Thyroid gland (tissue), 4 donors: ENCODE measurements around the gene RHOA. TPM values are rescaled to one million over a fixed set of nuclear protein-coding genes. Genes with fewer than 3 reads are reported as not detected.
"Not testable (repeated sequence)": the region's sequence is repeated elsewhere in the genome, so short reads cannot be mapped to it uniquely, and the experiment has no call there.

Experiments
- DNase-seq, 2 donors: peaks; one replicate each; pipeline ENCODE4 v3.0.0-alpha.2; 2019
- H3K27ac ChIP-seq, 3 donors: fragments of 200-600 bp; sonication (generic); 1 replicate in 2 of 3; 2 replicates in 1 of 3; pipeline ENCODE4 v1.5.1; 2016 to 2019; ENCODE audit warnings: mild to moderate bottlenecking in 1 of 3, moderate library complexity in 1 of 3
- H3K27me3 ChIP-seq: fragments of 200-600 bp; sonication (generic); one replicate; pipeline ENCODE4 v1.5.1; 2019
- H3K36me3 ChIP-seq, 2 donors: fragments of 200-600 bp; sonication (generic); one replicate each; pipeline ENCODE4 v1.5.1; 2016 to 2019
- H3K4me1 ChIP-seq, 2 donors: fragments of 200-600 bp; sonication (generic); one replicate each; pipeline ENCODE4 v1.5.1; 2017 to 2019
- H3K4me3 ChIP-seq, 3 donors: fragments of 200-600 bp; sonication (generic); replicated peaks in 1 of 3; 1 replicate in 2 of 3; 2 replicates in 1 of 3; pipeline ENCODE4 v1.5.1; 2016; ENCODE audit warnings: mild to moderate bottlenecking in 1 of 3
- H3K9me3 ChIP-seq: fragments of 200-600 bp; sonication (generic); one replicate; pipeline ENCODE4 v1.5.1; 2017
- POLR2A ChIP-seq, 2 donors: fragments of 450-650 bp; IDR thresholded peaks; one replicate each; pipeline ENCODE4 v1.6.1; 2017; ENCODE audit warnings: antibody characterized with exemption in 2 of 2, mild to moderate bottlenecking in 2 of 2, moderate library complexity in 1 of 2
- WGBS, 2 donors: methylation state at CpG; one replicate each; pipeline ENCODE4 v1.1.5; 2017; 5-methylcytosine and 5-hydroxymethylcytosine counted together
- intact Hi-C: fragments of 100-400 bp; cut with DNase I; formaldehyde crosslinking; loops from one replicate; pipeline ENCODE4 v1.15.1; 2023
- total RNA-seq, 4 donors: library from RNA; depleted of rRNA; stranded (reverse); fragments of >200 nt; gene quantifications; one replicate each; pipeline ENCODE4 v1.2.3, GENCODE V29; 2016
- TF ChIP-seq, protein P1 (sequence below), 6 experiments: fragments of 200-600 bp in 3 of 6; fragments of 450-650 bp in 3 of 6; sonication (generic) in 3 of 6; IDR thresholded peaks; one replicate each; pipeline ENCODE4 v1.5.1; 2016 to 2019; ENCODE audit warnings: antibody characterized with exemption in 6 of 6, mild to moderate bottlenecking in 2 of 6, inconsistent platforms in 1 of 6, moderate library complexity in 1 of 6

Gene RHOA
- total RNA-seq, 4 donors from 2014 or later = 437 to 789 (median 587) TPM

DNA sequence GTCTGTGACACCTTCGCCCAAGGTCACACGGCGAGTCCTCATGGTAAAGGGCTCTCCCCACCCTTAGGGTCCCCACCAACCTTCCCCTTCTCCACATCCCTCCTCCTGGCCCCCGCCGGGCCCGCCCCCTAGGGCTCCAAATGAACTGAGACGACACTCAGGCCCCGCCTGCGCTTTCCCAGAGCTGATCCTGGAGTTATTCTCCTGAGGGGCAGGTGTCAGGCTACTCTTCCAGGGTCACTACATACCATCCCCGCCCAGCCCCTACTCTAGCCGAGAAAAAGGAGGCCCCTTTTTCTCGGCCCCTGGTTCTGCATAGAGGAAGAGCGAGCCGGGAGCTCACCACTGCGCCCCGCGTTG lies 72.2 kb downstream of the RHOA start:
- DNase-seq = peak in 1 of 2 donors; percentile 25
- Histone ChIP-seq H3K9me3 (no peaks in the 10 kb centered on the region), H3K27ac (peak overlapping the region; percentile 85 to 98 (median 94)), H3K27me3 (no peaks in the 10 kb centered on the region), H3K4me3 (peak overlapping the region; percentile 60 to 90 (median 86)), H3K4me1 (peaks cover 11 to 25% of the 10 kb centered on the region in 2 donors), H3K36me3 (peaks cover 8 to 17% of the 10 kb centered on the region in 2 donors)
- TF ChIP-seq, protein P1, sequence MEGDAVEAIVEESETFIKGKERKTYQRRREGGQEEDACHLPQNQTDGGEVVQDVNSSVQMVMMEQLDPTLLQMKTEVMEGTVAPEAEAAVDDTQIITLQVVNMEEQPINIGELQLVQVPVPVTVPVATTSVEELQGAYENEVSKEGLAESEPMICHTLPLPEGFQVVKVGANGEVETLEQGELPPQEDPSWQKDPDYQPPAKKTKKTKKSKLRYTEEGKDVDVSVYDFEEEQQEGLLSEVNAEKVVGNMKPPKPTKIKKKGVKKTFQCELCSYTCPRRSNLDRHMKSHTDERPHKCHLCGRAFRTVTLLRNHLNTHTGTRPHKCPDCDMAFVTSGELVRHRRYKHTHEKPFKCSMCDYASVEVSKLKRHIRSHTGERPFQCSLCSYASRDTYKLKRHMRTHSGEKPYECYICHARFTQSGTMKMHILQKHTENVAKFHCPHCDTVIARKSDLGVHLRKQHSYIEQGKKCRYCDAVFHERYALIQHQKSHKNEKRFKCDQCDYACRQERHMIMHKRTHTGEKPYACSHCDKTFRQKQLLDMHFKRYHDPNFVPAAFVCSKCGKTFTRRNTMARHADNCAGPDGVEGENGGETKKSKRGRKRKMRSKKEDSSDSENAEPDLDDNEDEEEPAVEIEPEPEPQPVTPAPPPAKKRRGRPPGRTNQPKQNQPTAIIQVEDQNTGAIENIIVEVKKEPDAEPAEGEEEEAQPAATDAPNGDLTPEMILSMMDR (IDR thresholded peaks at IDR 0.05) = no peak
- TF ChIP-seq POLR2A (IDR thresholded peaks at IDR 0.05) = no peak
- intact Hi-C loops = loop anchor here (10.0 kb wide), 1 partner anchor 165 kb away; the partner anchor contains the start of gene KLHDC8B
- WGBS, 2 donors = 0 to 4% methylated on average over 6 to 9 of the region's 17 CpGs

DNA sequence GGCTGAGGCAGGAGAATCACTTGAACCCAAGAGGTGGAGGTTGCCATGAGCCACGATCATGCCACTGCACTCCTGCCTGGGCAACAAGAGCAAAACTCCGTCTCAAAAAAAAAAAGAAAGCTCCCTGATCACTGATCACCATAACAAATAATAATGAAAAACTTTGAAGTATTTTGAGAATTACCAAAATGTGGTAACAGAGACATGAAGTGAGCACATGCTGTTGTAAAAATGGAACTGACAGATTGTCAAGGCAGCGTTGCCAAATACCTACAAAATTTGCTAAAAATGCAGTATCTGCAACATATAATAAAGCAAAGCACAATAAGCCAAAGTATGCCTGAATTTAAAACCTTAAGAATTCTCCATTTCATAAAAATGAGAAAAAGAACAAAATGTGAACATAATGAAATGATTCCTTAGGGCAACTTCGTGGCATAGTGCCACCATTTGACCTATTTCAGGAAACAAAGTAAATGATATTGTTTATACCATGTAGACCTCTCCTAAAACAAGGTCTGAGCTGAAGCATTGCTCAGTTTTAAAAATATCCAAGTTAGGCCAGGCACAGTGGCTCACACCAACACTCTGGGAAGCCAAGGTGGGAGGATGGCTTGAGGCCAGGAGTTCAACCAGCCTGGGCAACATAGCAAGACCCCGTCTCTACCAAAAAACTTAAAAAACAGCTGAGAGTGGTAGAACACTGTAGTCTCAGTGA lies 77.7 kb downstream of the RHOA start:
- no peak for DNase-seq
- peaks cover 30 to 40% of the 10 kb centered on the region in 2 donors for H3K36me3 ChIP-seq
- intact Hi-C loops = loop anchor here (10.0 kb wide), 1 partner anchor 159 kb away; the partner anchor contains the start of gene KLHDC8B
- no peak for TF ChIP-seq POLR2A (IDR thresholded peaks at IDR 0.05)
- TF ChIP-seq, protein P1 (IDR thresholded peaks at IDR 0.05) = no peak
- H3K27me3 ChIP-seq = no peaks in the 10 kb centered on the region
- 91 to 92% methylated on average over 5 of the region's 5 CpGs for WGBS, 2 donors
- H3K4me1 ChIP-seq = peaks cover 0 to 9% of the 10 kb centered on the region in 2 donors
- no peak overlapping the region for H3K27ac ChIP-seq
- H3K9me3 ChIP-seq = no peaks in the 10 kb centered on the region
- H3K4me3 ChIP-seq = no peak overlapping the region

DNA sequence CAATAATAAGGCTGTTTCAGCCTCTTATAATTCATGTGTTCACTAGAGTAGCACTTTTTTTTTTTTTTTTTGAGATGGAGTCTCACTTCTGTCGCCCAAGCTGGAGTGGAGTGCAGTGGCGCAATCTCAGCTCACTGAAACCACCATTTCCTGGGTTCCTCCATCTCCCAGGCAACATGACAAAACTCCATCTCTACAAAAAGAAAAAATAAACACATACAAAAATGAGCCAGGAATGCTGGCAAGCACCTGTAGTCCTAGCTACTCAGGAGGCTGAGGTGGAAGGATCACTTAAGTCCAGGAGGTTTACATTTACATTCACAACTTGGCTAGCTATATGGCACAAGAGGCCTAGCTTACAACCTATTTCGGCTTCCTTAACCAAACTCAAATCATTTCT lies 78.7 kb downstream of the RHOA start:
- Histone ChIP-seq H3K27me3 (no peaks in the 10 kb centered on the region), H3K27ac (no peak overlapping the region), H3K4me1 (no peaks in the 10 kb centered on the region), H3K36me3 (peaks cover 39 to 50% of the 10 kb centered on the region in 2 donors), H3K4me3 (no peak overlapping the region), H3K9me3 (no peaks in the 10 kb centered on the region)
- no peak for TF ChIP-seq POLR2A (IDR thresholded peaks at IDR 0.05)
- TF ChIP-seq, protein P1 (IDR thresholded peaks at IDR 0.05) = no peak
- DNase-seq = no peak
- WGBS, 2 donors = 87 to 95% methylated on average over 3 of the region's 3 CpGs
- intact Hi-C loops = loop anchor here (10.0 kb wide), 1 partner anchor 158 kb away; the partner anchor contains the start of gene KLHDC8B

DNA sequence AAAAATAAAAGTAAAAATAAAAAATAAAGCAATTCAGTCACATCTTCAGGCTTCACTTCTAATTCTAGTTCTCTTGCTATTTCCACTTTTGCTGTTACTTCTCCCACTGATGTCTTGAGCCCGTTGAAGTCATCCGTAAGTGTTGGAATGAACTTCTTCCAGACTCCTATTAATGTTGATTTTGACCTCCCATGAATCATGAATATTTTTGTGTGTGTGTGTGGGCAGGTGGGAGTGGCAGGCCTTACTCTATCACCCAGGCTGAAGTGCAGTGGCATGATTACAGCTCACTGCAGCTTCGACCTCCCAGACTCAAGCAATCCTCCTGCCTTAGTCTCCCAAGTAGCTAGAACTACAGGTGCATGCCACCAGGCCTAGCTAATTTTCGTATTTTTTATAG lies 82.6 kb downstream of the RHOA start:
- 95 to 97% methylated on average over 4 of the region's 4 CpGs for WGBS, 2 donors
- TF ChIP-seq, protein P1 (IDR thresholded peaks at IDR 0.05) = no peak
- no peak for TF ChIP-seq POLR2A (IDR thresholded peaks at IDR 0.05)
- Histone ChIP-seq H3K27me3 (no peaks in the 10 kb centered on the region), H3K4me1 (no peaks in the 10 kb centered on the region), H3K9me3 (no peaks in the 10 kb centered on the region), H3K4me3 (no peak overlapping the region), H3K36me3 (peaks cover 62 to 64% of the 10 kb centered on the region in 2 donors), H3K27ac (no peak overlapping the region)
- no peak for DNase-seq
- intact Hi-C loops = no loop called here

DNA sequence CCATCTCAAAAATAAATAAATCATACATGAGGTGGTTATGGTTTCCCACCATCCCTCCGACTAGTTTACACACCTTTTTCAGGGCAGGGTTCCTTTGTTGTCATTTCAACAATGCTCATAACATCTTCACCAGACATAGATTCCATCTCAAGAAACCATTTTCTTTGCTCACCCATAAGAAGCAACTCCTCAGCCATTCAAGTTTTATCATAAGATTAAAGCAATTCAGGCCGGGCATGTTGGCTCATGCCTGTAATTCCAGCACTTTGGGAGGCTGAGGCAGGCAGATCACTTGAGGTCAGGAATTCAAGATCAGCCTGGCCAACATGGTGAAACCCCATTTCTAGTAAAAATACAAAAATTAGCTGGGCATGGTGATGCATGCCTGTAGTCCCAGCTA lies 83.4 kb downstream of the RHOA start:
- H3K36me3 ChIP-seq = peaks cover 63 to 69% of the 10 kb centered on the region in 2 donors
- H3K27me3 ChIP-seq, H3K4me1 ChIP-seq, H3K27ac ChIP-seq, DNase-seq, intact Hi-C loops, H3K9me3 ChIP-seq, H3K4me3 ChIP-seq: not testable (repeated sequence)
- 91 to 96% methylated on average over 2 of the region's 2 CpGs for WGBS, 2 donors
